NCI-H2081 (cell line): ENCODE data around the gene KIF11.
"Not testable (repeated sequence)": the region's sequence is repeated elsewhere in the genome, so short reads cannot be mapped to it uniquely, and the experiment has no call there.

ENCODE experiments used
- DNase-seq, 2 experiments: peaks; one replicate each; lab custom pipeline; 2025; lab: John Stamatoyannopoulos, UW

KIF11 gene

GRCh38 chr10:92590623-92591549 is 2.0 kb upstream of the KIF11 start:
- peak in 1 of 2 experiments; percentile 53 for DNase-seq

DNA sequence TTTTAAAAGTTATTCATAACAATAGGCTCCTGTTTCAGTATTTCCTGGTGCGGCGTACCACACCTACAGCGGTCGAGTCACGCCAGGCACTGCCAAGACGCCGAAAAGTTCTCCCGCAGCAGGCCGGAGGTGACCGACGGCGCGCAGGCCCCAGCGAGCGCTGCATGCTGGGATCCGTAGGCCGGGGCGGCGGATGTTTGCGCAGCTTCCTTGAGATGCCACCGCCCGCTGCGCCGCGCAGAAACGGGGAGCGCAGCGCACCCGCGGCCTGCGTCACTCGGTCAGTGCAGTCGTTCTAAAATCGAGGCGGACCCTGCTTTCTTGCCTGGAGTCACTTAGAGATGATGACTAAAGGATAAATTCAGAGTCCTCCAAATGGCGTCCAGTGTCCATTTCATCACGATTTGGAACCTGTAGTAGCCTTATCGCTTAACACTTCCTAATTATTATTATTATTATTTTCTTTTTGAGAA is 1.3 kb upstream of the KIF11 start:
- DNase-seq: peak; percentile 70 to 85

- DNase-seq: no peak
Observed at GRCh38 chr10:92593619-92594588, 974 bp downstream of the KIF11 start.

DNA sequence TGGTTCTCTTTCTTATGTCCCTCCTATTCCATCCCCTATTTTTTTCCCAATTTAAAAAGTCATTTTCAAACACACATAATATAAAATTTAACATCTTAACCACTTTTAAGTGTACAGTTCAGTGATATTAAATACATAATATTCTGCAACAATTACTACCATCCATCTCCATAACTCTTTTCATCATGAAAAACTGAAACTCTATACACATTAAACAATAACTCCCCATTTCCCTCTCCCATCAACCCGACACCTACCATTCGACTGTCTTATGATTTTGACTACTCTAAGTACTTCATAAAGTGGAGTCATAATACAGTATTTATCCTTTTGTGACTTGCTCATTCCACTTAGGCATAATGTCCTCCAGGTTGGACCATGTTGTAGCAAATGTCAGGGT is 2.6 kb downstream of the KIF11 start:
- DNase-seq: no peak

DNA sequence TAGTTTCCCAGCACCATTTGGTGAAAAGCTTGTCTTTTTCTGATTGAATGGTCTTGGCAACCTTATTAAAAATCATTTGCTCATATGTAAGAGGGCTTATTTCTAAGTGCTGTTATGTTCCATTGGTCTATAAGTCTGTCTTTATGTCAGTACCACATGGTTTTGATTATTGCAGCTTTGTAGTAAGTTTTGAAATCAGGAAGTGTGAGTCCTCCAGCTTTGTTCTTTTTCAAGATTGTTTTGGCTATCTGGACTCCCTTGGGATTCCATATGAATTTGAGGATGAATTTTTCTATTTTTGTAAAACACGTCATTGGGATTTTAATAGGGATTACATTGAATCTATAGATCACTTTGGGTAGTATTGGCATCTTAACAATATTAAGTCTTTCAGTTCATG is 5.4 kb downstream of the KIF11 start:
- no peak for DNase-seq

GRCh38 chr10:92604841-92605240 is 11.9 kb downstream of the KIF11 start:
- no peak for DNase-seq

GRCh38 chr10:92615515-92615914 is 22.6 kb downstream of the KIF11 start:
- no peak for DNase-seq

DNA sequence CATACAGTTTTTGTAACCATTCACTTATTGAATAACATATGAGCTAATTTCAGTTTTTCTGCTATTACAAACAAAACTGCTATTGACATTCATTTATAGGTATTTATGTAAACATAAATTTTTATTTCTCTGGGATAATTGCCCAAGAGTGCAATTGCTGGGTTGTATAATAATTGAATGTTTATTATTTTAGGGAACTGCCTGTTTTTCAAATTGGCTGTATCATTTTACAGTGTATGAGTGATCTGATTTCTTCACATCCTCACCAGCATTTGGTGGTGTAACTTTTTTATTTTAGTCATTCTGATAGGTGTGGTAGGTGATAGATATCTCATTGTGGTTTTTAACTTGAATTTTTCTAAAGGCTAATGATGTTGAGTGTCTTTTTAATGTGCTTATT is 26.4 kb downstream of the KIF11 start:
- DNase-seq: no peak

GRCh38 chr10:92627845-92628480 is 35.0 kb downstream of the KIF11 start:
- DNase-seq: peak in 1 of 2 experiments; percentile 5

DNA sequence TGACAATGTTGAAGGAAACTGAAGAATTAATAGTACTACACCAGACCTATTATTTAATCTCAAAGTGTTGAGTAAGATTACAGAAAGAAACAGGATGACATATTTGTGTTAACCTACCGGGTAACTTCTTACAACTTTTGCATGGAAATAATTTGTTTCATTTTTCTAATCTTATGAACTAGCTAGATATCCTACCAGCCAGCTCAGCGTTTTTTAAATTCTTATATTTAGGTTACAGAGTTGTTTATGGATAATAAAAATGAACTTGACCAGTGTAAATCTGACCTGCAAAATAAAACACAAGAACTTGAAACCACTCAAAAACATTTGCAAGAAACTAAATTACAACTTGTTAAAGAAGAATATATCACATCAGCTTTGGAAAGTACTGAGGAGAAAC is 37.0 kb downstream of the KIF11 start:
- no peak for DNase-seq

- DNase-seq: no peak
Observed at GRCh38 chr10:92638037-92638436, 45.1 kb downstream of the KIF11 start.

- DNase-seq: no peak
Observed at GRCh38 chr10:92640107-92640506, 47.2 kb downstream of the KIF11 start.

GRCh38 chr10:92641492-92641891 is 48.6 kb downstream of the KIF11 start:
- DNase-seq: no peak

- DNase-seq: no peak
Observed at GRCh38 chr10:92644921-92645320, 52.0 kb downstream of the KIF11 start.

GRCh38 chr10:92650864-92651263 is 57.9 kb downstream of the KIF11 start:
- DNase-seq: not testable (repeated sequence)

- no peak for DNase-seq
Observed at GRCh38 chr10:92655426-92655825, 62.5 kb downstream of the KIF11 start.

- no peak for DNase-seq
Observed at GRCh38 chr10:92656266-92656961, 63.5 kb downstream of the KIF11 start.

DNA sequence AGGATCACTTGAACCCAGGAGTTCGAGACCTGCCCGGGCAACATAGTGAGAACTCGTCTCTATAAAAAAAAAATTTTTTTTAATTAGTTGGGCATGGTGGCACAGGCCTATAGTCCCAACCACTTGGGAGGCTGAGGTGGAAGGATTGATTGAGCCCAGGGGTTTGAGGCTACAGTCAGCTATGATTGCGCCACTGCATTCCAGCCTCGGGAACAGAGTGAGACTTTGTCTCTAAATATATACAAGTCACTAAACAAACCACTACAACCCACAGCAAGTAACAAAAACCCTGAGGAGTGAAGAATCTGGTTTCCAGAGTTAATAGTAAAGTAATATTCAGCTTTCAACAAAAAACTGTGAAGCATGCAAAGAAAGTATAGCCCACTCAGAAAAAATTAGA is 64.1 kb downstream of the KIF11 start:
- DNase-seq: no peak

DNA sequence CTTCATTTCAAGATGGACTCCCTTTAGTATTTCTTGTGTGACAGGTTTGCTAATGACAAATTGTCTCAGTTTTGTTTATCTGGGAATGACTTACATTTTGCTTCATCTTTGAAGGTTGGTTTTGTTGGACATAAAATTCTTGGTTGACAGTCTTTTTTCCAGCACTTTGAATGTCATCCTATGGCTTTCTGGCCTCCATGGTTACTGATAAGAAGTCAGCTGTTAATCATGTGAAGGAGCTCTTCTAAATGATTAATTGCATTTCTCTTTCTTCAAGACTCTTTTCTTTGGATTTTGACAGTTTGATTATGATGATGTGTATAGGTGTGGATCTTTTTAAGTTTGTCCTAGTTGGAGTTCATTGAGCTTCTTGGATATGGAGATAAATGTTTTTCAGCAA is 69.9 kb downstream of the KIF11 start:
- no peak for DNase-seq

- DNase-seq: no peak
Observed at GRCh38 chr10:92664322-92664721, 71.4 kb downstream of the KIF11 start.

- no peak for DNase-seq
Observed at GRCh38 chr10:92667078-92667477, 74.1 kb downstream of the KIF11 start.
